DOHH2 (cell line): Measurements from ENCODE around the gene BCLAF3.

Experiments
- EZH2phosphoT487 ChIP-seq: fragments of 200-600 bp; sonication (generic); IDR thresholded peaks from 2 replicates; pipeline ENCODE4 v1.6.1; 2017; ENCODE audit warnings: borderline replicate concordance, mild to moderate bottlenecking, antibody characterized with exemption, low read length, moderate library complexity, mixed read lengths
- TF ChIP-seq, protein P1 (sequence below): fragments of 200-600 bp; sonication (generic); IDR thresholded peaks from one replicate; pipeline ENCODE4 v1.5.1; 2014; ENCODE audit warnings: antibody characterized with exemption, mild to moderate bottlenecking, low read depth, low read length; ENCODE audit not compliant: poor library complexity, severe bottlenecking

DNA sequence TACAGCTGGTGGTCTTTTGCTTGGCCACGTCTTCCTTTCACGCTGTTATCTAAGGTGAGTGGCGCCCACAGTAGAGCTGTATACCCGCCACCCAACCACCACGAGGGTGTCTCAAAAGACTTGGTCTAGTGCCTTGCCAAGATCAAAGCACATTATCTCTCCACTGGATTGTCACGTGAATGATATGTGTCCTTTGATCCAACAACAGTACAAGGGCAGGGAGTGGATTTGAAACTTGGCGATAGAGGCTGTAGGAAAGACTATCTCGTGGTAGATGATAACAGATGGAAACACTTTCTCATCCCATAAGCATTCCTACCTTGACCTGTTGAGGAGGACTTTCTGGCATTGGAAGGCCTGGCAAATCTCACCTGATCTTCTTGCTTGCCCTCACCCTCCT, 37.7 kb upstream of the BCLAF3 start:
- TF ChIP-seq, protein P1, sequence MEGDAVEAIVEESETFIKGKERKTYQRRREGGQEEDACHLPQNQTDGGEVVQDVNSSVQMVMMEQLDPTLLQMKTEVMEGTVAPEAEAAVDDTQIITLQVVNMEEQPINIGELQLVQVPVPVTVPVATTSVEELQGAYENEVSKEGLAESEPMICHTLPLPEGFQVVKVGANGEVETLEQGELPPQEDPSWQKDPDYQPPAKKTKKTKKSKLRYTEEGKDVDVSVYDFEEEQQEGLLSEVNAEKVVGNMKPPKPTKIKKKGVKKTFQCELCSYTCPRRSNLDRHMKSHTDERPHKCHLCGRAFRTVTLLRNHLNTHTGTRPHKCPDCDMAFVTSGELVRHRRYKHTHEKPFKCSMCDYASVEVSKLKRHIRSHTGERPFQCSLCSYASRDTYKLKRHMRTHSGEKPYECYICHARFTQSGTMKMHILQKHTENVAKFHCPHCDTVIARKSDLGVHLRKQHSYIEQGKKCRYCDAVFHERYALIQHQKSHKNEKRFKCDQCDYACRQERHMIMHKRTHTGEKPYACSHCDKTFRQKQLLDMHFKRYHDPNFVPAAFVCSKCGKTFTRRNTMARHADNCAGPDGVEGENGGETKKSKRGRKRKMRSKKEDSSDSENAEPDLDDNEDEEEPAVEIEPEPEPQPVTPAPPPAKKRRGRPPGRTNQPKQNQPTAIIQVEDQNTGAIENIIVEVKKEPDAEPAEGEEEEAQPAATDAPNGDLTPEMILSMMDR, result no peak
- TF ChIP-seq EZH2phosphoT487, result no peak
